Transverse colon (tissue), 4 donors: Measurements from ENCODE around the gene IFT88. TPM values are rescaled to one million over a fixed set of nuclear protein-coding genes. Genes with fewer than 3 reads are reported as not detected.

Source experiments
- DNase-seq: peaks from one replicate; pipeline ENCODE4 v3.0.0-alpha.2; 2019
- H3K27ac ChIP-seq, 4 donors: fragments of 200-600 bp; sonication (generic); 2 replicates each; pipeline ENCODE4 v1.5.1; 2016 to 2018; ENCODE audit warnings: inconsistent platforms in 4 of 4
- H3K27me3 ChIP-seq: fragments of 200-600 bp; sonication (generic); 2 replicates; pipeline ENCODE4 v1.5.1; 2017; ENCODE audit warnings: inconsistent platforms
- H3K36me3 ChIP-seq, 4 donors: fragments of 200-600 bp; sonication (generic); 2 replicates each; pipeline ENCODE4 v1.5.1; 2017 to 2019; ENCODE audit warnings: inconsistent platforms in 4 of 4
- H3K4me1 ChIP-seq, 4 donors: fragments of 200-600 bp; sonication (generic); 2 replicates each; pipeline ENCODE4 v1.5.1; 2017 to 2020; ENCODE audit warnings: inconsistent platforms in 4 of 4
- H3K4me3 ChIP-seq, 4 donors: fragments of 200-600 bp; sonication (generic); 1 replicate in 1 of 4; 2 replicates in 3 of 4; pipeline versions ENCODE4 v1.5.1 to v1.6.1; 2017 to 2019; ENCODE audit warnings: inconsistent platforms in 4 of 4
- H3K9me3 ChIP-seq, 2 donors: fragments of 200-600 bp; sonication (generic); 2 replicates each; pipeline ENCODE4 v1.5.1; 2017 to 2019; ENCODE audit warnings: inconsistent platforms in 2 of 2
- EP300 ChIP-seq: sonication (generic); formaldehyde crosslinking; IDR thresholded peaks from one replicate; pipeline ENCODE4 v1.6.1; 2017; ENCODE audit warnings: antibody characterized with exemption, low read depth
- POLR2A ChIP-seq: fragments of 450-650 bp; IDR thresholded peaks from one replicate; pipeline ENCODE4 v1.6.1; 2016; ENCODE audit warnings: antibody characterized with exemption, mild to moderate bottlenecking, moderate library complexity
- POLR2AphosphoS5 ChIP-seq, 3 donors: sonication (generic); formaldehyde crosslinking; IDR thresholded peaks; one replicate each; pipeline ENCODE4 v1.6.1; 2016; ENCODE audit warnings: antibody characterized with exemption in 3 of 3
- WGBS, 2 donors: methylation state at CpG; one replicate each; pipeline ENCODE4 v1.1.5; 2018; ENCODE audit warnings: low coverage in 1 of 2; 5-methylcytosine and 5-hydroxymethylcytosine counted together
- in situ Hi-C, 4 donors: fragments of 200-750 bp; cut with MboI; loops; one replicate each; pipeline versions ENCODE4 v1.15.0 to v1.15.1; 2017; ENCODE audit warnings: low sequenced_read_pairs in 3 of 4, low pct_ligation_motif_present in 1 of 4, low pct_unique_long_range_greater_than_20kb in 1 of 4
- intact Hi-C: fragments of 100-400 bp; cut with DNase I; formaldehyde crosslinking; loops from one replicate; pipeline ENCODE4 v1.15.1; 2023; ENCODE audit warnings: low total_unique reads
- total RNA-seq, 4 donors: library from RNA; depleted of rRNA; stranded (reverse); fragments of >200 nt; gene quantifications; one replicate each; pipeline ENCODE4 v1.1.0, GENCODE V29; 2016
- TF ChIP-seq, protein P1 (sequence below), 5 experiments: fragments of 200-600 bp in 3 of 5; fragments of 450-650 bp in 2 of 5; sonication (generic) in 3 of 5; IDR thresholded peaks; 1 replicate in 2 of 5; 2 replicates in 3 of 5; pipeline ENCODE4 v1.5.1; 2016 to 2017; ENCODE audit warnings: antibody characterized with exemption in 5 of 5, inconsistent platforms in 3 of 5, mild to moderate bottlenecking in 2 of 5, moderate library complexity in 1 of 5

IFT88 gene
- total RNA-seq, 4 donors from 2014 or later, result 3.4 to 22.9 (median 16.6) TPM

DNA sequence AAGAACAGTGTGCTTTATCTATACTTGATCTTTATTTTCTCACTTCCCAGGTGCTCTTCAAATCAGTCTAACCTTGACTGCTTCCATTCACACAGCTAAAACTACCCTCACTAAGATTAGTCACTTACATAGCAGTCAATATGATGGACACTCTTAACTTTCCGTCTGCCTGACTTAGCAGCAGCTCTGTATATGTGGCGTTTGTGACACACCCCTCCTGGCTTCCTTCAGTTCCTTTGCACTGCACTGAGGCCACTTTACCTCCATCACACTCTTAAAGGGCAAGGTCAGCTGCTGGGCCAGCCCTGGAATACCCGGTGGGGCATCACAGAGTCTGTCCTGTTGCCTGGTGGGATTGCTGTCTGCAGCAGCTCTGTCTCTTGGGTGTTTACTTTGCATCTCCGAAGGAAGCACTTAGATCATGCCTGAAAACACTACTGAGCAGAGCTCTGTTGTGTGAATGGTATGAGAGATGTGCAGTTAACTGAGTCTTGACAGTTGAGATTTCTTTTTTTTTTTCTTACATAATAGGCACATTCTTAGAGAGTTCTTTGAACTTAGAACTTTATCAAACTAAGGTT, 101.0 kb downstream of the IFT88 start:
- Histone ChIP-seq H3K36me3 (no peaks in the 10 kb centered on the region), H3K27ac (no peak overlapping the region), H3K9me3 (no peaks in the 10 kb centered on the region), H3K27me3 (no peaks in the 10 kb centered on the region), H3K4me3 (no peak overlapping the region), H3K4me1 (no peaks in the 10 kb centered on the region)
- 62 to 64% methylated on average over 2 to 4 of the region's 4 CpGs for WGBS, 2 donors
- no peak for DNase-seq
- intact Hi-C loops (no loop called here), in situ Hi-C loops (no loop called here)
- no peak for TF ChIP-seq POLR2AphosphoS5 (IDR thresholded peaks at IDR 0.05)
- no peak for TF ChIP-seq EP300
- TF ChIP-seq POLR2A, result no peak

DNA sequence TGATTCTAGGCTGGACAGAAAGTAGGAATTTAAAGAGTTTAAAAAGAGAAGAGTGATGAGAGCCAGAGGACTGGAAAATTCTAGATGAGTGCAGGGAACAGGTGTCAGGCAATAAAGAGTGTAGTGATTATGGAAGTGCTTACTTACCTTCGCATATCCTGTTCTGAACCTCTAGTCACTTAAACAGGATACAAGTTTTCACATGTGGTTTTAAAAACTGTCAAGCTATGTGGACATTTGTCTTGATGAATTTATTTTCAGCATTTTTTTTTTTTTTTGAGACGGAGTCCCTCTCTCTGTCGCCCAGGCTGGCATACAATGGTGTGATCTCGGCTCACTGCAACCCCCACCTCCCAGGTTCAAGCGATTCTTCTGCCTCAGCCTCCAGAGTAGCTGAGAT, 102.2 kb downstream of the IFT88 start:
- in situ Hi-C loops (no loop called here), intact Hi-C loops (no loop called here)
- H3K27ac ChIP-seq, result no peak overlapping the region
- no peaks in the 10 kb centered on the region for H3K9me3 ChIP-seq
- no peak overlapping the region for H3K4me3 ChIP-seq
- TF ChIP-seq POLR2A, result no peak
- TF ChIP-seq, protein P1, sequence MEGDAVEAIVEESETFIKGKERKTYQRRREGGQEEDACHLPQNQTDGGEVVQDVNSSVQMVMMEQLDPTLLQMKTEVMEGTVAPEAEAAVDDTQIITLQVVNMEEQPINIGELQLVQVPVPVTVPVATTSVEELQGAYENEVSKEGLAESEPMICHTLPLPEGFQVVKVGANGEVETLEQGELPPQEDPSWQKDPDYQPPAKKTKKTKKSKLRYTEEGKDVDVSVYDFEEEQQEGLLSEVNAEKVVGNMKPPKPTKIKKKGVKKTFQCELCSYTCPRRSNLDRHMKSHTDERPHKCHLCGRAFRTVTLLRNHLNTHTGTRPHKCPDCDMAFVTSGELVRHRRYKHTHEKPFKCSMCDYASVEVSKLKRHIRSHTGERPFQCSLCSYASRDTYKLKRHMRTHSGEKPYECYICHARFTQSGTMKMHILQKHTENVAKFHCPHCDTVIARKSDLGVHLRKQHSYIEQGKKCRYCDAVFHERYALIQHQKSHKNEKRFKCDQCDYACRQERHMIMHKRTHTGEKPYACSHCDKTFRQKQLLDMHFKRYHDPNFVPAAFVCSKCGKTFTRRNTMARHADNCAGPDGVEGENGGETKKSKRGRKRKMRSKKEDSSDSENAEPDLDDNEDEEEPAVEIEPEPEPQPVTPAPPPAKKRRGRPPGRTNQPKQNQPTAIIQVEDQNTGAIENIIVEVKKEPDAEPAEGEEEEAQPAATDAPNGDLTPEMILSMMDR (IDR thresholded peaks at IDR 0.05), result no peak
- TF ChIP-seq EP300, result no peak
- TF ChIP-seq POLR2AphosphoS5 (IDR thresholded peaks at IDR 0.05), result no peak
- H3K36me3 ChIP-seq, result no peaks in the 10 kb centered on the region
- H3K27me3 ChIP-seq, result no peaks in the 10 kb centered on the region
- WGBS, 2 donors, result 0 to 87% methylated on average over 1 to 5 of the region's 5 CpGs
- H3K4me1 ChIP-seq, result no peaks in the 10 kb centered on the region
- DNase-seq, result no peak

DNA sequence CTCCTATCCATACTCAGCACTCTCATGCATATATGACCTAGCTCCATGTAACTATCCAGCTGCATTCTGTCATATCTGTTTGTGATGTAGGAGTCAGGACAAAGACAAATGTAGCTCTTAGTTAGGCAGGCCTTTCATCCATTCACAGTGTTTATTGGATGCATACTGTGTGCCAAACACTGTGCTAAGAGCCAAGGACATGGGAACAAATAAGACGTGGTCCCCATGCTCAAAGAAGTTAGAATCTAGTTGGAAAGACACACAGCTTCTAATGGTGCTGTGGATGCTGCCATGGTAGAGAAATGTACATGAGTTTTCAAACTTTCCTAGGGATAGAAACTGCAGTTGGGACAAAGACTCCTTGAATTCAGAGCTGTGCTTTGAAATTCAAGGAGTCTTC, 104.8 kb downstream of the IFT88 start:
- in situ Hi-C loops, result no loop called here
- Histone ChIP-seq H3K4me3 (no peak overlapping the region), H3K36me3 (no peaks in the 10 kb centered on the region), H3K27me3 (no peaks in the 10 kb centered on the region), H3K27ac (no peak overlapping the region), H3K4me1 (no peaks in the 10 kb centered on the region), H3K9me3 (no peaks in the 10 kb centered on the region)
- no peak for TF ChIP-seq POLR2AphosphoS5 (IDR thresholded peaks at IDR 0.05)
- TF ChIP-seq, protein P1 (IDR thresholded peaks at IDR 0.05), result no peak
- no peak for TF ChIP-seq POLR2A
- no peak for TF ChIP-seq EP300
- intact Hi-C loops, result no loop called here
- DNase-seq, result no peak
- WGBS, 2 donors, result 93 to 100% methylated on average over 1 of the region's 1 CpG

DNA sequence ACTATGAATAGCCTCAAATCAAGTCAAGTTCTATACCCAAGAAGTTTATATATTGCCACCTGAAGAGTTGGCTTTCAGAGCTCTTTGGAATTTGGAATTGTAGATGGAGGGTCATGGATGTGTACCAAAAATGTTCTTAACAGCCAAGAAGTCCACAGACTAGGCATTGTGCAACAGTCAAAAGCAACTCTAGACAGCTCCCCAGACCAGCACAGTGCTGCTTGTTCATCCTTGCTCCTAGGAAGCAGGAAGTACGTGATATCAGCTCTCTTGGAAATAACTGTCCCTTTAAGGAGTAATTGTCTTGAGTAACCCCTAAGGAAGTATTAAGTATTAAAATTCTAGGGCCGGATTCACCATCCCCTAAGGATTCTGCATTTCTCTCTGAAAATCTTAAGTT, 105.8 kb downstream of the IFT88 start:
- no peaks in the 10 kb centered on the region for H3K27me3 ChIP-seq
- H3K9me3 ChIP-seq, result no peaks in the 10 kb centered on the region
- H3K4me3 ChIP-seq, result no peak overlapping the region
- no peak overlapping the region for H3K27ac ChIP-seq
- TF ChIP-seq, protein P1 (IDR thresholded peaks at IDR 0.05), result no peak
- no peak for TF ChIP-seq EP300
- TF ChIP-seq POLR2A, result no peak
- TF ChIP-seq POLR2AphosphoS5 (IDR thresholded peaks at IDR 0.05), result no peak
- in situ Hi-C loops (no loop called here), intact Hi-C loops (no loop called here)
- no peak for DNase-seq
- no peaks in the 10 kb centered on the region for H3K36me3 ChIP-seq
- WGBS, 2 donors, result 58 to 72% methylated on average over 2 of the region's 2 CpGs
- no peaks in the 10 kb centered on the region for H3K4me1 ChIP-seq

DNA sequence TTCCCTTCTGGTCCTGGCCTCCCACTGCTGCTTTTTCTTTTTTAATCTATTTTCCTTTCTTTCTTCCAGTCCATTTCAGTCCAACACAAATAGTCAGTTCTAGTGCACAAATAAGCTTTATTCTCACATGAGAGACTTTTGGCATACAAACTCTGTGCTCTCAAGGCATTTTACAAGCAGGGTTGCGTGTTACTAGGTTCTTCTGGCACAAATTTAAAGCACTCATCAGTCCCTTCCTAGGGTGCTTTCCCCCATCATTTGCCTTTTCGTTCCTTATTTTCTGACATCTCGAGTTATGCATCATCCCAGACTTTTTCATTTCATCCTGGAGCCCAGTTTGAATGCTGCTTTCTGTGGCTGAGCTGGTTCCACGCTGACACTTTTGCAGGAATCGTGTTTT, 106.8 kb downstream of the IFT88 start:
- DNase-seq, result no peak
- no peaks in the 10 kb centered on the region for H3K9me3 ChIP-seq
- H3K27ac ChIP-seq, result no peak overlapping the region
- H3K36me3 ChIP-seq, result no peaks in the 10 kb centered on the region
- no peak overlapping the region for H3K4me3 ChIP-seq
- TF ChIP-seq POLR2AphosphoS5 (IDR thresholded peaks at IDR 0.05) (no peak), POLR2A (no peak), EP300 (no peak)
- TF ChIP-seq, protein P1 (IDR thresholded peaks at IDR 0.05), result no peak
- intact Hi-C loops (no loop called here), in situ Hi-C loops (no loop called here)
- 91 to 100% methylated on average over 5 of the region's 5 CpGs for WGBS, 2 donors
- no peaks in the 10 kb centered on the region for H3K27me3 ChIP-seq
- H3K4me1 ChIP-seq, result no peaks in the 10 kb centered on the region
